Ishikawa (cell line): ENCODE results near the gene RPS27L.

ENCODE experiments used
- CREB1 ChIP-seq: IDR thresholded peaks from 2 replicates; pipeline ENCODE4 v1.6.1; 2012; ENCODE audit warnings: low read depth
- EP300 ChIP-seq: IDR thresholded peaks from 2 replicates; pipeline ENCODE4 v1.6.1; 2012; ENCODE audit warnings: borderline replicate concordance
- FOXM1 ChIP-seq: IDR thresholded peaks from 2 replicates; pipeline ENCODE4 v1.6.1; 2012; ENCODE audit warnings: low read depth, borderline replicate concordance
- TCF12 ChIP-seq: IDR thresholded peaks from 2 replicates; pipeline ENCODE4 v1.6.1; 2012; ENCODE audit warnings: low read depth
- TEAD4 ChIP-seq: IDR thresholded peaks from 2 replicates; pipeline ENCODE4 v1.6.1; 2012
- TF ChIP-seq, protein P1 (sequence below): IDR thresholded peaks from 2 replicates; pipeline ENCODE4 v1.6.1; 2012

Gene RPS27L

DNA sequence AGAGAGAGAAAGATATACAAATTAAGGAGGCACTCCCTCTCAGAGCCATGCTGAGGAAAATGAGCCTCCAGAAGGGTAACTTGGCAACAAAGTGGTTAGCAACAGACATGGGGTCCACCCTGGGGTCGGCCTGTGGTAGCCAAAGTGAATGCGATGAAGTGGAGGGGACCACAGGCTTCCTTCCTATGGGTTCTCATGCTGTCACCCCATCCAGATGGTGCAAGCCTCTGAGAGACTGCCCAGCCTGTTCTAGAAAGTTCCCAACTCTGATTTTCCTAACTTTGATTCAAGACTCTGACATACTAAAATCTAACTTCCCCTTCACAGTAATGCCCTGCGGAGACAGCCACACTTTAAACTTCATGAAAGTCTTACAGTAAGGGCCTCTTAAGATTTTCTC, 53.9 kb downstream of the RPS27L start:
- no peak for TF ChIP-seq TCF12
- no peak for TF ChIP-seq EP300
- no peak for TF ChIP-seq TEAD4
- TF ChIP-seq FOXM1, result no peak
- TF ChIP-seq, protein P1, sequence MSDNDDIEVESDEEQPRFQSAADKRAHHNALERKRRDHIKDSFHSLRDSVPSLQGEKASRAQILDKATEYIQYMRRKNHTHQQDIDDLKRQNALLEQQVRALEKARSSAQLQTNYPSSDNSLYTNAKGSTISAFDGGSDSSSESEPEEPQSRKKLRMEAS, result no peak
- TF ChIP-seq CREB1, result no peak
